Activated naive CD4-positive, alpha-beta T cell treated with anti-CD3 and anti-CD28 coated beads, Interleukin-2, amount 50 U/mL, for 16 hours (primary cell): ENCODE results near the gene MLH3.
A peak's percentile ranks its signal among the peaks of the same experiment; 100 is the strongest.

Source experiments
- DNase-seq: peaks from one replicate; pipeline ENCODE4 v3.0.0-alpha.2; 2020

The MLH3 gene

GRCh38 chr14:75064205-75064567 lies 12.9 kb upstream of the MLH3 start:
- no peak for DNase-seq

- DNase-seq, result peak; percentile 89
Measured at GRCh38 chr14:75063491-75064204, 12.4 kb upstream of the MLH3 start, which contains the start of gene ACYP1. ACYP1 (minus strand) TSS chr14:75064024; CDS start chr14:75063553, 471 bp downstream.

- no peak for DNase-seq
Measured at GRCh38 chr14:75063013-75063412, 11.7 kb upstream of the MLH3 start.

- no peak for DNase-seq
Measured at GRCh38 chr14:75060420-75060819, 9.2 kb upstream of the MLH3 start.

- no peak for DNase-seq
Measured at GRCh38 chr14:75059642-75060041, 8.4 kb upstream of the MLH3 start.

- DNase-seq, result no peak
Measured at GRCh38 chr14:75054421-75054820, 3.2 kb upstream of the MLH3 start.

GRCh38 chr14:75053396-75054291 lies 2.4 kb upstream of the MLH3 start:
- no peak for DNase-seq

GRCh38 chr14:75051556-75051899 lies 261 bp upstream of the MLH3 start:
- no peak for DNase-seq

- DNase-seq, result no peak
Measured at GRCh38 chr14:75049731-75050201, 1.5 kb downstream of the MLH3 start.

- DNase-seq, result no peak
Measured at GRCh38 chr14:75049136-75049535, 2.1 kb downstream of the MLH3 start.

GRCh38 chr14:75048101-75048500 lies 3.2 kb downstream of the MLH3 start:
- DNase-seq, result no peak

- no peak for DNase-seq
Measured at GRCh38 chr14:75047506-75047905, 3.8 kb downstream of the MLH3 start.

GRCh38 chr14:75046899-75047298 lies 4.4 kb downstream of the MLH3 start:
- no peak for DNase-seq

GRCh38 chr14:75046275-75046674 lies 5.0 kb downstream of the MLH3 start:
- DNase-seq, result no peak

- no peak for DNase-seq
Measured at GRCh38 chr14:75044752-75045151, 6.5 kb downstream of the MLH3 start.

GRCh38 chr14:75044322-75044721 lies 6.9 kb downstream of the MLH3 start:
- DNase-seq, result no peak

- no peak for DNase-seq
Measured at GRCh38 chr14:75042035-75042434, 9.2 kb downstream of the MLH3 start.

GRCh38 chr14:75041613-75042012 lies 9.7 kb downstream of the MLH3 start:
- DNase-seq, result no peak

GRCh38 chr14:75040959-75041358 lies 10.3 kb downstream of the MLH3 start:
- DNase-seq, result no peak

GRCh38 chr14:75040507-75040906 lies 10.8 kb downstream of the MLH3 start:
- no peak for DNase-seq

GRCh38 chr14:75032939-75033338 lies 18.3 kb downstream of the MLH3 start:
- DNase-seq, result no peak

GRCh38 chr14:75030147-75030546 lies 21.1 kb downstream of the MLH3 start:
- no peak for DNase-seq

GRCh38 chr14:75025876-75026275 lies 25.4 kb downstream of the MLH3 start:
- DNase-seq, result no peak

GRCh38 chr14:75025082-75025481 lies 26.2 kb downstream of the MLH3 start:
- no peak for DNase-seq
